SH-SY5Y (cell line): ENCODE data around the gene ITGA5.

Experiments
- GATA2 ChIP-seq: IDR thresholded peaks from 2 replicates; pipeline ENCODE4 v1.6.1; 2011; ENCODE audit warnings: mild to moderate bottlenecking, low read depth, low read length
- GATA3 ChIP-seq: IDR thresholded peaks from 2 replicates; pipeline ENCODE4 v1.6.1; 2011; ENCODE audit warnings: low read depth, mild to moderate bottlenecking, low read length, moderate library complexity

DNA sequence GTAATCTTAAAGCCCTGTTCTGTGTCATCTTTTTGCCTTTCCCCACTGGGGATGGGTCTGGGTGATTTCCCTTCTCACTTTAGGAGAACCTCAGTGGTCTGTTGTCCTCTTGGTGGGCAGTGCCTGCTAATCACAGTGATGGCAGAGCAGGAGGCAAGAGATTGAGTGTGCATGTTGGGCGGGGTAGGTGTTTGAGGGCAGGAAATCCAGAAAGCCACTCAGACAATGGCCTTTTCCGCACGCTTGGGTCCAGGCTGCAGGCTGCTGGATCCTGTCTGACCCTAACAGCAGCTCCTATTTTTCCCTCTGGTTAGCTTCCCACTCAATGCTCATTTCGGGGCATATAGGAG lies 13.7 kb upstream of the ITGA5 start:
- TF ChIP-seq GATA3, result no peak
- no peak for TF ChIP-seq GATA2
